Measurements from ENCODE around the gene RNF115. TPM values are rescaled to one million over a fixed set of nuclear protein-coding genes. Genes with fewer than 3 reads are reported as not detected.

The RNF115 gene
- polyA plus RNA-seq, 1 of the 3 experiments (the other 2 are of a cell fraction) = 4.8 TPM

DNA sequence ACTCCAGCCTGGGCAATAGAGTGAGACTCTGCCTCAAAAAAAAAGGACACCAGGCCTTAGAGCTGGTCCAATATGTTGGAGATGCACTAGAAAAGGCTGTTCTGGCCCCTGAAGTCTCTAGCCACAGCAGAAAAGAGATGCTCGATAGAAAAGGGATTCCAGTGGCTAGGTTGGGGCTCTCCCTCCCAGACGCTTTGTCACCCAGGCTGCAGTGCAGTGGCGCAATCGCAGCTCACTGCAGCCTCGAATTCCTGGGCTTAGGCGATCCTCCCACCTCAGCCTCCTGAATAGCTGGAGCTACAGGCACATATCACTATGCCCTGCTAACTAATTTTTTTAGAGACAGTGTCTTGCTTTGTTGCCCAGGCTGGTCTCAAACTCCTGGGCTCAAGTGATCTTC, 135.0 kb downstream of the RNF115 start:
- no peaks in the 10 kb centered on the region for H4K20me1 ChIP-seq (ENCODE audit: insufficient read depth)
- POLR2A ChIA-PET = no interaction called here
- no peaks in the 10 kb centered on the region for H3K79me2 ChIP-seq (ENCODE audit: insufficient read depth)
- no peaks in the 10 kb centered on the region for H3K27me3 ChIP-seq (ENCODE audit: insufficient read depth)
- TF ChIP-seq GATA2 (CRISPR knock-in tag; IDR thresholded peaks at IDR 0.05) (no peak), GABPA (IDR thresholded peaks at IDR 0.05; ENCODE audit: low read depth) (no peak), FOXJ3 (CRISPR knock-in tag; IDR thresholded peaks at IDR 0.05) (no peak), RAD21 (IDR thresholded peaks at IDR 0.05; ENCODE audit: low read length) (no peak), SIN3A (IDR thresholded peaks at IDR 0.05; ENCODE audit: borderline replicate concordance, low read depth, low read length) (no peak), TAF1 (IDR thresholded peaks at IDR 0.05; ENCODE audit: borderline replicate concordance, low read depth, low read length) (no peak), RFX5 (IDR thresholded peaks at IDR 0.05; ENCODE audit: low read length) (no peak), MEF2A (IDR thresholded peaks at IDR 0.05; ENCODE audit: borderline replicate concordance, low read depth) (no peak), EZH2phosphoT487 (IDR thresholded peaks at IDR 0.05; ENCODE audit: borderline replicate concordance, low read depth) (no peak), FOSL2 (IDR thresholded peaks at IDR 0.05; ENCODE audit: borderline replicate concordance, low read depth) (no peak), MXI1 (IDR thresholded peaks at IDR 0.05; ENCODE audit: low read depth, low read length) (no peak), NRF1 (IDR thresholded peaks at IDR 0.05; ENCODE audit: low read depth, low read length) (no peak)
- TF ChIP-seq, protein P1, sequence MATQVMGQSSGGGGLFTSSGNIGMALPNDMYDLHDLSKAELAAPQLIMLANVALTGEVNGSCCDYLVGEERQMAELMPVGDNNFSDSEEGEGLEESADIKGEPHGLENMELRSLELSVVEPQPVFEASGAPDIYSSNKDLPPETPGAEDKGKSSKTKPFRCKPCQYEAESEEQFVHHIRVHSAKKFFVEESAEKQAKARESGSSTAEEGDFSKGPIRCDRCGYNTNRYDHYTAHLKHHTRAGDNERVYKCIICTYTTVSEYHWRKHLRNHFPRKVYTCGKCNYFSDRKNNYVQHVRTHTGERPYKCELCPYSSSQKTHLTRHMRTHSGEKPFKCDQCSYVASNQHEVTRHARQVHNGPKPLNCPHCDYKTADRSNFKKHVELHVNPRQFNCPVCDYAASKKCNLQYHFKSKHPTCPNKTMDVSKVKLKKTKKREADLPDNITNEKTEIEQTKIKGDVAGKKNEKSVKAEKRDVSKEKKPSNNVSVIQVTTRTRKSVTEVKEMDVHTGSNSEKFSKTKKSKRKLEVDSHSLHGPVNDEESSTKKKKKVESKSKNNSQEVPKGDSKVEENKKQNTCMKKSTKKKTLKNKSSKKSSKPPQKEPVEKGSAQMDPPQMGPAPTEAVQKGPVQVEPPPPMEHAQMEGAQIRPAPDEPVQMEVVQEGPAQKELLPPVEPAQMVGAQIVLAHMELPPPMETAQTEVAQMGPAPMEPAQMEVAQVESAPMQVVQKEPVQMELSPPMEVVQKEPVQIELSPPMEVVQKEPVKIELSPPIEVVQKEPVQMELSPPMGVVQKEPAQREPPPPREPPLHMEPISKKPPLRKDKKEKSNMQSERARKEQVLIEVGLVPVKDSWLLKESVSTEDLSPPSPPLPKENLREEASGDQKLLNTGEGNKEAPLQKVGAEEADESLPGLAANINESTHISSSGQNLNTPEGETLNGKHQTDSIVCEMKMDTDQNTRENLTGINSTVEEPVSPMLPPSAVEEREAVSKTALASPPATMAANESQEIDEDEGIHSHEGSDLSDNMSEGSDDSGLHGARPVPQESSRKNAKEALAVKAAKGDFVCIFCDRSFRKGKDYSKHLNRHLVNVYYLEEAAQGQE (IDR thresholded peaks at IDR 0.05; ENCODE audit: low read depth, low read length) = no peak
- TF ChIP-seq, protein P2, sequence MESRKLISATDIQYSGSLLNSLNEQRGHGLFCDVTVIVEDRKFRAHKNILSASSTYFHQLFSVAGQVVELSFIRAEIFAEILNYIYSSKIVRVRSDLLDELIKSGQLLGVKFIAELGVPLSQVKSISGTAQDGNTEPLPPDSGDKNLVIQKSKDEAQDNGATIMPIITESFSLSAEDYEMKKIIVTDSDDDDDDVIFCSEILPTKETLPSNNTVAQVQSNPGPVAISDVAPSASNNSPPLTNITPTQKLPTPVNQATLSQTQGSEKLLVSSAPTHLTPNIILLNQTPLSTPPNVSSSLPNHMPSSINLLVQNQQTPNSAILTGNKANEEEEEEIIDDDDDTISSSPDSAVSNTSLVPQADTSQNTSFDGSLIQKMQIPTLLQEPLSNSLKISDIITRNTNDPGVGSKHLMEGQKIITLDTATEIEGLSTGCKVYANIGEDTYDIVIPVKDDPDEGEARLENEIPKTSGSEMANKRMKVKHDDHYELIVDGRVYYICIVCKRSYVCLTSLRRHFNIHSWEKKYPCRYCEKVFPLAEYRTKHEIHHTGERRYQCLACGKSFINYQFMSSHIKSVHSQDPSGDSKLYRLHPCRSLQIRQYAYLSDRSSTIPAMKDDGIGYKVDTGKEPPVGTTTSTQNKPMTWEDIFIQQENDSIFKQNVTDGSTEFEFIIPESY (IDR thresholded peaks at IDR 0.05; ENCODE audit: borderline replicate concordance, low read depth) = no peak
- TF ChIP-seq, protein P3, sequence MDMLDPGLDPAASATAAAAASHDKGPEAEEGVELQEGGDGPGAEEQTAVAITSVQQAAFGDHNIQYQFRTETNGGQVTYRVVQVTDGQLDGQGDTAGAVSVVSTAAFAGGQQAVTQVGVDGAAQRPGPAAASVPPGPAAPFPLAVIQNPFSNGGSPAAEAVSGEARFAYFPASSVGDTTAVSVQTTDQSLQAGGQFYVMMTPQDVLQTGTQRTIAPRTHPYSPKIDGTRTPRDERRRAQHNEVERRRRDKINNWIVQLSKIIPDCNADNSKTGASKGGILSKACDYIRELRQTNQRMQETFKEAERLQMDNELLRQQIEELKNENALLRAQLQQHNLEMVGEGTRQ (IDR thresholded peaks at IDR 0.05; ENCODE audit: borderline replicate concordance, low read depth, low read length) = no peak
- peaks cover 0 to 4% of the 10 kb centered on the region in 2 experiments; a peak in 1 of 4 replicates for H3K4me1 ChIP-seq (ENCODE audit: control insufficient read depth in 1 of 2, insufficient read depth in 2 of 2, low read depth in 1 of 2, low read length in 1 of 2)
- H3K9me2 ChIP-seq = no peaks in the 10 kb centered on the region
- H3F3A ChIP-seq (replicated peaks; ENCODE audit: insufficient read depth) = no peaks in the 10 kb centered on the region
- CTCF ChIA-PET = no interaction called here
- no peak overlapping the region for H3K4me2 ChIP-seq
- H3K9ac ChIP-seq = no peak overlapping the region
- H3K4me3 ChIP-seq (ENCODE audit: low read depth in 2 of 2, low read length in 1 of 2) = no peak overlapping the region
- 90% methylated on average over 3 of the region's 6 CpGs for WGBS (ENCODE audit: low lambda C conversion rate)
- H3K27ac ChIP-seq (ENCODE audit: low read depth in 2 of 2, low read length in 1 of 2) = no peak overlapping the region
- no peaks in the 10 kb centered on the region for H3K9me3 ChIP-seq
- DNase-seq = no peak
- H3K36me3 ChIP-seq (replicated peaks in 1 of 2; ENCODE audit: control insufficient read depth in 1 of 2, insufficient read depth in 2 of 2, low read length in 1 of 2) = no peaks in the 10 kb centered on the region
- no peak overlapping the region for H2AFZ ChIP-seq (ENCODE audit: low read depth)

Small RNAs within 50 kb of the gene (small RNA-seq; reads per million reads assigned to genes)
- gene MIR6736 = 0 reads per million in 7 experiments

Other genes starting within 250 kb of the RNF115 start
- 10.5 and 15.2 TPM in 2 replicates for gene GPR89A, start 216.1 kb downstream of the RNF115 start, polyA plus RNA-seq (2012; rRNA removed)
- 0.16 and 0.24 TPM in 2 replicates for gene PDZK1, start 116.7 kb downstream of the RNF115 start, polyA plus RNA-seq (2012; rRNA removed)
- not detected in 2 replicates for gene CD160, start 104.6 kb downstream of the RNF115 start, polyA plus RNA-seq (2012; rRNA removed)
- 34.1 and 40.9 TPM in 2 replicates for gene POLR3C, start 105 bp upstream of the RNF115 start, polyA plus RNA-seq (2012; rRNA removed)
- 7.8 and 8.1 TPM in 2 replicates for gene NUDT17, start 21.5 kb upstream of the RNF115 start, polyA plus RNA-seq (2012; rRNA removed)
- gene PIAS3, start 35.0 kb upstream of the RNF115 start, polyA plus RNA-seq (2012; rRNA removed) = 35.5 and 39.1 TPM in 2 replicates
- gene ANKRD35, start 61.8 kb upstream of the RNF115 start, polyA plus RNA-seq (2012; rRNA removed) = 0.05 and 0.08 TPM in 2 replicates
- 2.1 and 2.6 TPM in 2 replicates for gene ITGA10, start 86.0 kb upstream of the RNF115 start, polyA plus RNA-seq (2012; rRNA removed)
- 26.1 and 34.5 TPM in 2 replicates for gene PEX11B, start 94.6 kb upstream of the RNF115 start, polyA plus RNA-seq (2012; rRNA removed)
- gene RBM8A, start 103.4 kb upstream of the RNF115 start, polyA plus RNA-seq (2012; rRNA removed) = 236 TPM in 2 replicates
- gene LIX1L, start 133.9 kb upstream of the RNF115 start, polyA plus RNA-seq (2012; rRNA removed) = 39.1 and 39.4 TPM in 2 replicates
- 2.6 and 3.6 TPM in 2 replicates for gene ANKRD34A, start 140.5 kb upstream of the RNF115 start, polyA plus RNA-seq (2012; rRNA removed)
- gene POLR3GL, start 140.6 kb upstream of the RNF115 start, polyA plus RNA-seq (2012; rRNA removed) = 15.8 and 17.3 TPM in 2 replicates
- 44.6 and 77.3 TPM in 2 replicates for gene TXNIP, start 172.5 kb upstream of the RNF115 start, polyA plus RNA-seq (2012; rRNA removed)
- 0.05 TPM in 1 of 2 replicates, not detected in the other for gene HJV, start 197.6 kb upstream of the RNF115 start, polyA plus RNA-seq (2012; rRNA removed)